Endothelial cell of umbilical vein (primary cell): Measurements from ENCODE around the gene SLC10A2. TPM values are rescaled to one million over a fixed set of nuclear protein-coding genes. Genes with fewer than 3 reads are reported as not detected.

Source experiments
- BruUV-seq: library from RNA; stranded (reverse); fragments of 400-500 nt; replicated peaks from 2 replicates; lab custom pipeline; 2021; lab: Mats Ljungman, UMichigan
- CTCF ChIA-PET: fragments of 300-600, 350-600 bp; sonication (Branson Sonifier 250); formaldehyde crosslinking; loops from one replicate; lab custom pipeline; 2021; ENCODE audit warnings: antibody characterized with exemption, inconsistent platforms; lab: Charles Lee
- POLR2A ChIA-PET: fragments of 300-600, 350-600 bp; sonication (Branson Sonifier 250); formaldehyde crosslinking; loops from one replicate; lab custom pipeline; 2021; ENCODE audit warnings: antibody characterized with exemption, inconsistent platforms; lab: Charles Lee
- DNase-seq: peaks from one replicate; pipeline ENCODE4 v3.0.0-alpha.2; 2011; ENCODE audit warnings: low read depth, low spot score
- FAIRE-seq: peaks from 2 replicates; lab custom pipeline; 2011; peaks lifted over from hg19 to GRCh38; lab: Jason Lieb, UNC
- H2AFZ ChIP-seq: 2 replicates; pipeline ENCODE4 v1.6.0; 2012; ENCODE audit warnings: low read depth, low read length, control low read depth, inconsistent platforms
- H3K27ac ChIP-seq: 2 replicates; pipeline ENCODE4 v1.5.1; 2011; ENCODE audit warnings: low read depth, mild to moderate bottlenecking, control low read depth, low read length, moderate library complexity; ENCODE audit not compliant: insufficient read depth
- H3K27me3 ChIP-seq, 2 experiments: 2 replicates each; pipeline versions ENCODE4 v1.6.0 to v1.6.1; 2011; ENCODE audit warnings: low read length in 2 of 2, mixed read lengths in 1 of 2; ENCODE audit not compliant: control insufficient read depth in 2 of 2, insufficient read depth in 2 of 2
- H3K36me3 ChIP-seq, 2 experiments: 2 replicates in 1 of 2; 3 replicates in 1 of 2; pipeline ENCODE4 v1.5.1; 2011; ENCODE audit warnings: low read length in 2 of 2, mild to moderate bottlenecking in 1 of 2, moderate library complexity in 1 of 2; ENCODE audit not compliant: control insufficient read depth in 2 of 2, insufficient read depth in 2 of 2; ENCODE audit errors: extremely low read depth in 1 of 2
- H3K4me1 ChIP-seq: 3 replicates; pipeline ENCODE4 v1.5.1; 2011; ENCODE audit warnings: mild to moderate bottlenecking, low read length; ENCODE audit not compliant: control insufficient read depth, insufficient read depth; ENCODE audit errors: extremely low read depth
- H3K4me2 ChIP-seq: 2 replicates; pipeline ENCODE4 v1.6.1; 2011; ENCODE audit warnings: low read length, control low read depth, mixed read lengths; ENCODE audit not compliant: insufficient read depth
- H3K4me3 ChIP-seq, 3 experiments: fragments of 200-600 bp in 1 of 3; sonication (generic), shearing (Covaris generic) in 1 of 3; replicated peaks in 1 of 3; 2 replicates each; pipeline ENCODE4 v1.5.1; 2011 to 2016; ENCODE audit warnings: control low read depth in 3 of 3, low read length in 3 of 3, mild to moderate bottlenecking in 2 of 3, inconsistent platforms in 1 of 3, low read depth in 1 of 3, moderate library complexity in 1 of 3; ENCODE audit not compliant: insufficient read depth in 1 of 3
- H3K79me2 ChIP-seq: 2 replicates; pipeline ENCODE4 v1.6.0; 2012; ENCODE audit warnings: low read length, inconsistent platforms; ENCODE audit not compliant: control insufficient read depth, insufficient read depth
- H3K9ac ChIP-seq: replicated peaks from 2 replicates; pipeline ENCODE3; 2011; ENCODE audit warnings: low read length, control low read depth; ENCODE audit not compliant: insufficient read depth; ENCODE audit errors: extremely low read depth
- H3K9me1 ChIP-seq: replicated peaks from 3 replicates; pipeline ENCODE4 v1.6.0; 2011; ENCODE audit warnings: mild to moderate bottlenecking, low read length; ENCODE audit not compliant: control insufficient read depth, insufficient read depth; ENCODE audit errors: extremely low read depth
- H3K9me3 ChIP-seq: replicated peaks from 2 replicates; pipeline ENCODE4 v1.5.1; 2012; ENCODE audit warnings: low read length, inconsistent platforms; ENCODE audit not compliant: control insufficient read depth, insufficient read depth
- H4K20me1 ChIP-seq: replicated peaks from 2 replicates; pipeline ENCODE3; 2011; ENCODE audit warnings: mild to moderate bottlenecking, low read length; ENCODE audit not compliant: control insufficient read depth, insufficient read depth; ENCODE audit errors: extremely low read depth
- EZH2 ChIP-seq: IDR thresholded peaks from 2 replicates; pipeline ENCODE4 v1.6.1; 2012; ENCODE audit warnings: borderline replicate concordance, low read depth, mild to moderate bottlenecking, moderate library complexity, low read length, inconsistent platforms; ENCODE audit not compliant: severe bottlenecking
- FOS ChIP-seq: IDR thresholded peaks from 2 replicates; pipeline ENCODE4 v1.6.1; 2011; ENCODE audit warnings: mild to moderate bottlenecking, low read length, moderate library complexity, borderline replicate concordance; ENCODE audit not compliant: insufficient read depth
- GATA2 ChIP-seq: IDR thresholded peaks from 2 replicates; pipeline ENCODE4 v1.7.0; 2011; ENCODE audit warnings: low read depth, mild to moderate bottlenecking, moderate library complexity, mixed read lengths, low read length; ENCODE audit not compliant: insufficient read length, insufficient read depth
- JUN ChIP-seq: IDR thresholded peaks from 2 replicates; pipeline ENCODE4 v1.6.1; 2011; ENCODE audit warnings: borderline replicate concordance, low read depth; ENCODE audit not compliant: insufficient read length, insufficient read depth
- MYC ChIP-seq: IDR thresholded peaks from one replicate; pipeline ENCODE4 v1.6.1; 2011; ENCODE audit warnings: mild to moderate bottlenecking, low read depth, low read length
- POLR2A ChIP-seq: IDR thresholded peaks from 2 replicates; pipeline ENCODE4 v1.6.1; 2012; ENCODE audit warnings: low read depth, mild to moderate bottlenecking, control low read depth, low read length
- POLR2AphosphoS5 ChIP-seq: IDR thresholded peaks from 2 replicates; pipeline ENCODE4 v1.6.1; 2012; ENCODE audit warnings: low read depth, mild to moderate bottlenecking, control low read depth, low read length, moderate library complexity; ENCODE audit not compliant: insufficient read depth
- dilution Hi-C: fragments of 300-500 bp; cut with MboI; formaldehyde crosslinking; loops from one replicate; pipeline ENCODE4 v1.15.0; 2019; ENCODE audit warnings: low sequenced_read_pairs; ENCODE audit not compliant: extremely low pct_ligation_motif_present
- intact Hi-C: fragments of 100-400 bp; cut with micrococcal nuclease; formaldehyde crosslinking; loops from one replicate; pipeline ENCODE4 v1.10.0; 2022
- polyA plus RNA-seq, 4 experiments: library from polyadenylated mRNA; depleted of rRNA in 3 of 4; stranded (reverse) in 3 of 4; unstranded in 1 of 4; fragments of >200 nt; gene quantifications; 2 replicates each; pipeline versions ENCODE4 v1.2.1 to v1.2.3, GENCODE V29; 2011 to 2012; ENCODE audit warnings: missing spikeins in 1 of 4
- total RNA-seq: library from RNA; stranded (reverse); gene quantifications from 2 replicates; pipeline ENCODE4 v1.2.3, GENCODE V29; 2021
- TF ChIP-seq, protein P1 (sequence below), 2 donors: IDR thresholded peaks; 1 replicate in 1 of 2; 2 replicates in 1 of 2; pipeline ENCODE4 v1.5.1; 2011; ENCODE audit warnings: low read length in 2 of 2, mild to moderate bottlenecking in 2 of 2, moderate library complexity in 2 of 2, control low read depth in 1 of 2, inconsistent platforms in 1 of 2, low read depth in 1 of 2; ENCODE audit not compliant: insufficient read depth in 1 of 2; ENCODE audit errors: extremely low read depth in 1 of 2
- TF ChIP-seq, protein P2 (sequence below): IDR thresholded peaks from 2 replicates; pipeline ENCODE4 v1.6.1; 2011; ENCODE audit not compliant: insufficient read depth, insufficient read length

SLC10A2 gene
- total and polyA plus RNA-seq, 2 donors (not counting 3 experiments of a cell fraction or from before 2014, with no cell fraction given) = not detected

DNA sequence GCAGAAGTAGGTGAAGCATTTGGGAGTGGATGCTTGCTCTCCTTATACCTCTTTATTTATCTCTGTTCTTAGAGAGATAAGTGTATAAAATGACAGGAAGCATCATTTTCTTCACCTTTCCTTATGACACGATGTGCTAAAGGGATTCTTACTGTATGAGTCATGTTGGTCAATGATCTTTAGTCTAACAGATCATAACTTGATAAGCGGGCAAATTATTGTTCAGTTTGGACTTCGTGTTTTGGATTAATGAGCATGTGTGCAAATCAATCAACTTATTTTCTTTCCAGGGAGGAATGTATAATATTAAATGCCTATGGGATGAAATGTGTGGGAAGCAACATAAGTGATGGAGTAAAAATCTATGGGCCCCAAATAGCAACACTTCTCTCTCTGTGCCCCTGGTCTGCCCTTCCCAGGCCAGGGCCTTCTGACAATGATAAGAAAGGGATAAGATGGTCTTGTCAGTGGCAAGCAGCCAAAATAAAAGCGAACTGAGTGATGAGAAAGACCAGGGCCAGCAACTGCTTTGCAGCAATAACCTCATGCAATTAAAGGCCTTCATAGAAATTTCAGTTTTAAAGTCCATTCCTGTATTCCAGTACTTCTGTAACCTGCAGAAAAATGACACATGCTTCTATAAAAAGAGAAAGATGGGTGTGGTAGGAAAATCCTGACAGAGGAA lies 61.4 kb downstream of the SLC10A2 start:
- no peak for DNase-seq
- CTCF ChIA-PET = no interaction called here
- dilution Hi-C loops = no loop called here
- intact Hi-C loops = no loop called here
- no peak overlapping the region for H2AFZ ChIP-seq
- no peak overlapping the region for H3K27ac ChIP-seq
- no peaks in the 10 kb centered on the region for H3K4me1 ChIP-seq
- no peaks in the 10 kb centered on the region for H4K20me1 ChIP-seq
- no peak overlapping the region for H3K4me3 ChIP-seq
- no peak overlapping the region for H3K9ac ChIP-seq
- H3K4me2 ChIP-seq = no peak overlapping the region
- no peak for FAIRE-seq
- no peaks in the 10 kb centered on the region for H3K79me2 ChIP-seq
- H3K27me3 ChIP-seq = no peaks in the 10 kb centered on the region
- POLR2A ChIA-PET = no interaction called here
- H3K9me3 ChIP-seq = no peaks in the 10 kb centered on the region
- no peaks in the 10 kb centered on the region for H3K9me1 ChIP-seq
- no TSS peak for BruUV-seq
- TF ChIP-seq JUN = no peak
- no peaks in the 10 kb centered on the region for H3K36me3 ChIP-seq

- no peaks in the 10 kb centered on the region for H4K20me1 ChIP-seq
- DNase-seq = no peak
- H3K4me1 ChIP-seq = no peaks in the 10 kb centered on the region
- ChIA-PET CTCF (no interaction called here), POLR2A (no interaction called here)
- no TSS peak for BruUV-seq
- H3K4me3 ChIP-seq = no peak overlapping the region
- no peaks in the 10 kb centered on the region for H3K9me1 ChIP-seq
- no peaks in the 10 kb centered on the region for H3K79me2 ChIP-seq
- H3K27me3 ChIP-seq = no peaks in the 10 kb centered on the region
- H3K9ac ChIP-seq = no peak overlapping the region
- TF ChIP-seq, protein P1, sequence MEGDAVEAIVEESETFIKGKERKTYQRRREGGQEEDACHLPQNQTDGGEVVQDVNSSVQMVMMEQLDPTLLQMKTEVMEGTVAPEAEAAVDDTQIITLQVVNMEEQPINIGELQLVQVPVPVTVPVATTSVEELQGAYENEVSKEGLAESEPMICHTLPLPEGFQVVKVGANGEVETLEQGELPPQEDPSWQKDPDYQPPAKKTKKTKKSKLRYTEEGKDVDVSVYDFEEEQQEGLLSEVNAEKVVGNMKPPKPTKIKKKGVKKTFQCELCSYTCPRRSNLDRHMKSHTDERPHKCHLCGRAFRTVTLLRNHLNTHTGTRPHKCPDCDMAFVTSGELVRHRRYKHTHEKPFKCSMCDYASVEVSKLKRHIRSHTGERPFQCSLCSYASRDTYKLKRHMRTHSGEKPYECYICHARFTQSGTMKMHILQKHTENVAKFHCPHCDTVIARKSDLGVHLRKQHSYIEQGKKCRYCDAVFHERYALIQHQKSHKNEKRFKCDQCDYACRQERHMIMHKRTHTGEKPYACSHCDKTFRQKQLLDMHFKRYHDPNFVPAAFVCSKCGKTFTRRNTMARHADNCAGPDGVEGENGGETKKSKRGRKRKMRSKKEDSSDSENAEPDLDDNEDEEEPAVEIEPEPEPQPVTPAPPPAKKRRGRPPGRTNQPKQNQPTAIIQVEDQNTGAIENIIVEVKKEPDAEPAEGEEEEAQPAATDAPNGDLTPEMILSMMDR (IDR thresholded peaks at IDR 0.05; ENCODE audit: extremely low read depth in 1 of 2, insufficient read depth in 1 of 2, low read depth in 1 of 2, low read length in 2 of 2) = no peak
- no peak for TF ChIP-seq FOS
- no peak for TF ChIP-seq POLR2AphosphoS5
- TF ChIP-seq EZH2 = no peak
- TF ChIP-seq, protein P2, sequence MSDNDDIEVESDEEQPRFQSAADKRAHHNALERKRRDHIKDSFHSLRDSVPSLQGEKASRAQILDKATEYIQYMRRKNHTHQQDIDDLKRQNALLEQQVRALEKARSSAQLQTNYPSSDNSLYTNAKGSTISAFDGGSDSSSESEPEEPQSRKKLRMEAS = no peak
- no peak for TF ChIP-seq MYC
- no peak for TF ChIP-seq POLR2A
- TF ChIP-seq GATA2 = no peak
- TF ChIP-seq JUN = no peak
- H3K9me3 ChIP-seq = no peaks in the 10 kb centered on the region
- no peaks in the 10 kb centered on the region for H3K36me3 ChIP-seq
- H3K27ac ChIP-seq = no peak overlapping the region
- dilution Hi-C loops (no loop called here), intact Hi-C loops (no loop called here)
- no peak for FAIRE-seq
- H2AFZ ChIP-seq = no peak overlapping the region
- H3K4me2 ChIP-seq = no peak overlapping the region
Observed at GRCh38 chr13:103003631-103004030, 62.6 kb downstream of the SLC10A2 start.
